Measurements from ENCODE around the gene HLA-DMA.

The HLA-DMA gene

GRCh38 chr6:32952817-32953739 is at the start of gene HLA-DMA:
Gene HLA-DMA (minus strand): TSS chr6:32953097. CDS start chr6:32953036, 61 bp downstream.
- no peaks in the 10 kb centered on the region for H3K4me1 ChIP-seq (ENCODE audit: insufficient read depth, low read length)
- no peaks in the 10 kb centered on the region for H3K36me3 ChIP-seq (ENCODE audit: insufficient read depth, low read length)
- H3K9ac ChIP-seq (ENCODE audit: low read depth, low read length): peak within 1 kb of the TSS; percentile 2; the same call in 1 of the 2 replicates
- no peaks in the 10 kb centered on the region for H3K9me3 ChIP-seq (ENCODE audit: control insufficient read depth, insufficient read depth, low read length)

GRCh38 chr6:33001685-33002084 is 48.8 kb upstream of the HLA-DMA start:
- Histone ChIP-seq H3K9ac (ENCODE audit: low read depth, low read length) (no peak overlapping the region), H3K9me3 (ENCODE audit: control insufficient read depth, insufficient read depth, low read length) (no peaks in the 10 kb centered on the region), H3K36me3 (ENCODE audit: insufficient read depth, low read length) (no peaks in the 10 kb centered on the region), H3K4me1 (ENCODE audit: insufficient read depth, low read length) (no peaks in the 10 kb centered on the region)

GRCh38 chr6:33000055-33000454 is 47.2 kb upstream of the HLA-DMA start:
- no peaks in the 10 kb centered on the region for H3K9me3 ChIP-seq (ENCODE audit: control insufficient read depth, insufficient read depth, low read length)
- H3K4me1 ChIP-seq (ENCODE audit: insufficient read depth, low read length): no peaks in the 10 kb centered on the region
- H3K36me3 ChIP-seq (ENCODE audit: insufficient read depth, low read length): no peaks in the 10 kb centered on the region
- H3K9ac ChIP-seq (ENCODE audit: low read depth, low read length): no peak overlapping the region

- Histone ChIP-seq H3K36me3 (ENCODE audit: insufficient read depth, low read length) (no peaks in the 10 kb centered on the region), H3K9ac (ENCODE audit: low read depth, low read length) (no peak overlapping the region), H3K9me3 (ENCODE audit: control insufficient read depth, insufficient read depth, low read length) (no peaks in the 10 kb centered on the region), H3K4me1 (ENCODE audit: insufficient read depth, low read length) (no peaks in the 10 kb centered on the region)
Observed at GRCh38 chr6:32995448-32995847, 42.6 kb upstream of the HLA-DMA start.

GRCh38 chr6:32993363-32993973 is 40.6 kb upstream of the HLA-DMA start:
- H3K36me3 ChIP-seq (ENCODE audit: insufficient read depth, low read length): no peaks in the 10 kb centered on the region
- H3K9ac ChIP-seq (ENCODE audit: low read depth, low read length): no peak overlapping the region
- H3K4me1 ChIP-seq (ENCODE audit: insufficient read depth, low read length): no peaks in the 10 kb centered on the region; the same call in 1 of the 2 replicates

GRCh38 chr6:32991972-32992371 is 39.1 kb upstream of the HLA-DMA start:
- Histone ChIP-seq H3K9me3 (ENCODE audit: control insufficient read depth, insufficient read depth, low read length) (no peaks in the 10 kb centered on the region), H3K4me1 (ENCODE audit: insufficient read depth, low read length) (no peaks in the 10 kb centered on the region; the same call in 1 of the 2 replicates), H3K9ac (ENCODE audit: low read depth, low read length) (no peak overlapping the region), H3K36me3 (ENCODE audit: insufficient read depth, low read length) (no peaks in the 10 kb centered on the region)

More at GRCh38 chr6:32993363-32993973, 40.6 kb upstream of the HLA-DMA start:
- H3K9me3 ChIP-seq (ENCODE audit: control insufficient read depth, insufficient read depth, low read length): no peaks in the 10 kb centered on the region

- no peak overlapping the region for H3K9ac ChIP-seq (ENCODE audit: low read depth, low read length)
Observed at GRCh38 chr6:32989368-32989767, 36.5 kb upstream of the HLA-DMA start.

GRCh38 chr6:32984622-32985389 is 31.9 kb upstream of the HLA-DMA start:
- no peak overlapping the region for H3K9ac ChIP-seq (ENCODE audit: low read depth, low read length)
- peaks cover 13% of the 10 kb centered on the region for H3K36me3 ChIP-seq (ENCODE audit: insufficient read depth, low read length)
- no peaks in the 10 kb centered on the region for H3K9me3 ChIP-seq (ENCODE audit: control insufficient read depth, insufficient read depth, low read length)
- peaks cover 4% of the 10 kb centered on the region; the same call in 1 of the 2 replicates for H3K4me1 ChIP-seq (ENCODE audit: insufficient read depth, low read length)

More at GRCh38 chr6:32989368-32989767, 36.5 kb upstream of the HLA-DMA start:
- H3K9me3 ChIP-seq (ENCODE audit: control insufficient read depth, insufficient read depth, low read length): no peaks in the 10 kb centered on the region
- no peaks in the 10 kb centered on the region for H3K36me3 ChIP-seq (ENCODE audit: insufficient read depth, low read length)
- H3K4me1 ChIP-seq (ENCODE audit: insufficient read depth, low read length): peaks cover 3% of the 10 kb centered on the region; the same call in 1 of the 2 replicates

GRCh38 chr6:32983964-32984621 is 31.2 kb upstream of the HLA-DMA start:
- peaks cover 4% of the 10 kb centered on the region; the same call in 1 of the 2 replicates for H3K4me1 ChIP-seq (ENCODE audit: insufficient read depth, low read length)
- no peaks in the 10 kb centered on the region for H3K9me3 ChIP-seq (ENCODE audit: control insufficient read depth, insufficient read depth, low read length)
- H3K9ac ChIP-seq (ENCODE audit: low read depth, low read length): no peak overlapping the region
- peaks cover 20% of the 10 kb centered on the region for H3K36me3 ChIP-seq (ENCODE audit: insufficient read depth, low read length)

GRCh38 chr6:32983493-32983848 is 30.6 kb upstream of the HLA-DMA start:
- Histone ChIP-seq H3K9ac (ENCODE audit: low read depth, low read length) (no peak overlapping the region), H3K36me3 (ENCODE audit: insufficient read depth, low read length) (peaks cover 25% of the 10 kb centered on the region), H3K9me3 (ENCODE audit: control insufficient read depth, insufficient read depth, low read length) (no peaks in the 10 kb centered on the region), H3K4me1 (ENCODE audit: insufficient read depth, low read length) (peaks cover 4% of the 10 kb centered on the region; the same call in 1 of the 2 replicates)

GRCh38 chr6:32982702-32983492 is 30.0 kb upstream of the HLA-DMA start:
- Histone ChIP-seq H3K36me3 (ENCODE audit: insufficient read depth, low read length) (peaks cover 30% of the 10 kb centered on the region), H3K9me3 (ENCODE audit: control insufficient read depth, insufficient read depth, low read length) (no peaks in the 10 kb centered on the region), H3K9ac (ENCODE audit: low read depth, low read length) (no peak overlapping the region), H3K4me1 (ENCODE audit: insufficient read depth, low read length) (peaks cover 4% of the 10 kb centered on the region; the same call in 1 of the 2 replicates)

GRCh38 chr6:32982084-32982701 is 29.3 kb upstream of the HLA-DMA start:
- H3K9me3 ChIP-seq (ENCODE audit: control insufficient read depth, insufficient read depth, low read length): no peaks in the 10 kb centered on the region
- peaks cover 4% of the 10 kb centered on the region; the same call in 1 of the 2 replicates for H3K4me1 ChIP-seq (ENCODE audit: insufficient read depth, low read length)
- H3K36me3 ChIP-seq (ENCODE audit: insufficient read depth, low read length): peaks cover 37% of the 10 kb centered on the region
- H3K9ac ChIP-seq (ENCODE audit: low read depth, low read length): no peak overlapping the region
